Urinary bladder (tissue), 4 donors: ENCODE results near the gene PLD1. TPM values are rescaled to one million over a fixed set of nuclear protein-coding genes. Genes with fewer than 3 reads are reported as not detected.
"Not testable (repeated sequence)": the region's sequence is repeated elsewhere in the genome, so short reads cannot be mapped to it uniquely, and the experiment has no call there.

Experiments
- DNase-seq: peaks from one replicate; pipeline ENCODE4 v3.0.0-alpha.2; 2015; ENCODE audit errors: extremely low spot score
- H3K27ac ChIP-seq: one replicate; pipeline ENCODE4 v1.5.1; 2013; ENCODE audit warnings: low read depth, mild to moderate bottlenecking, moderate library complexity
- H3K36me3 ChIP-seq: one replicate; pipeline ENCODE4 v1.6.1; 2013; ENCODE audit warnings: mild to moderate bottlenecking, moderate library complexity; ENCODE audit not compliant: insufficient read depth
- H3K4me1 ChIP-seq: one replicate; pipeline ENCODE4 v1.6.1; 2013; ENCODE audit warnings: mild to moderate bottlenecking, moderate library complexity; ENCODE audit not compliant: insufficient read depth
- H3K4me3 ChIP-seq: one replicate; pipeline ENCODE4 v1.5.1; 2013; ENCODE audit warnings: low read depth, low read length
- WGBS: extraction: QIAGEN DNeasy Blood & Tissue Kit; methylation state at CpG from one replicate; pipeline ENCODE4 v1.1.7; 2013; 5-methylcytosine and 5-hydroxymethylcytosine counted together
- polyA plus RNA-seq: library from polyadenylated mRNA; stranded (reverse); fragments of 200-250 nt; gene quantifications from one replicate; pipeline ENCODE4 v1.2.3, GENCODE V29; 2013
- total RNA-seq: library from RNA; depleted of rRNA; stranded (reverse); fragments of >200 nt; gene quantifications from one replicate; pipeline ENCODE4 v1.2.3, GENCODE V29; 2014
- donor health status: healthy with polysubstance abuse.
- donor health status: healthy.

The PLD1 gene
- total and polyA plus RNA-seq, 2 donors = 3.5 to 43.3 TPM

GRCh38 chr3:171565481-171566058 is 244.7 kb downstream of the PLD1 start:
- Histone ChIP-seq H3K27ac (no peak overlapping the region), H3K4me1 (no peaks in the 10 kb centered on the region), H3K4me3 (no peak overlapping the region), H3K36me3 (no peaks in the 10 kb centered on the region)
- DNase-seq = no peak
- 81% methylated on average over 2 of the region's 2 CpGs for WGBS

- Histone ChIP-seq H3K4me3 (no peak overlapping the region), H3K36me3 (no peaks in the 10 kb centered on the region), H3K4me1 (no peaks in the 10 kb centered on the region), H3K27ac (no peak overlapping the region)
- 79% methylated on average over 6 of the region's 6 CpGs for WGBS
- no peak for DNase-seq
These were observed 245.4 kb downstream of the PLD1 start for GRCh38 chr3:171564748-171565480.

- no peak overlapping the region for H3K27ac ChIP-seq
- 92% methylated on average over 6 of the region's 6 CpGs for WGBS
- H3K4me1 ChIP-seq = no peaks in the 10 kb centered on the region
- no peak for DNase-seq
- no peak overlapping the region for H3K4me3 ChIP-seq
- no peaks in the 10 kb centered on the region for H3K36me3 ChIP-seq
These were observed 247.0 kb downstream of the PLD1 start for GRCh38 chr3:171563298-171563697.

- H3K36me3 ChIP-seq, DNase-seq, H3K4me1 ChIP-seq, H3K27ac ChIP-seq, H3K4me3 ChIP-seq: not testable (repeated sequence)
- 96% methylated on average over 1 of the region's 1 CpG for WGBS
These were observed 247.8 kb downstream of the PLD1 start for GRCh38 chr3:171562459-171562858.

- DNase-seq = no peak
- Histone ChIP-seq H3K4me3 (no peak overlapping the region), H3K27ac (no peak overlapping the region), H3K36me3 (no peaks in the 10 kb centered on the region), H3K4me1 (no peaks in the 10 kb centered on the region)
- 95% methylated on average over 5 of the region's 5 CpGs for WGBS
These were observed 248.5 kb downstream of the PLD1 start for GRCh38 chr3:171561596-171562323.

GRCh38 chr3:171559586-171559985 is 250.7 kb downstream of the PLD1 start:
- Histone ChIP-seq H3K4me1 (no peaks in the 10 kb centered on the region), H3K4me3 (no peak overlapping the region), H3K36me3 (no peaks in the 10 kb centered on the region), H3K27ac (no peak overlapping the region)
- 63% methylated on average over 7 of the region's 7 CpGs for WGBS
- no peak for DNase-seq

- Histone ChIP-seq H3K36me3 (no peaks in the 10 kb centered on the region), H3K27ac (no peak overlapping the region), H3K4me3 (no peak overlapping the region), H3K4me1 (no peaks in the 10 kb centered on the region)
- DNase-seq = no peak
- WGBS = 93% methylated on average over 3 of the region's 3 CpGs
These were observed 252.0 kb downstream of the PLD1 start for GRCh38 chr3:171558188-171558696.

- no peak overlapping the region for H3K4me3 ChIP-seq
- H3K4me1 ChIP-seq = no peaks in the 10 kb centered on the region
- H3K36me3 ChIP-seq = no peaks in the 10 kb centered on the region
- no peak for DNase-seq
- no peak overlapping the region for H3K27ac ChIP-seq
These were observed 253.1 kb downstream of the PLD1 start for GRCh38 chr3:171557173-171557572.

- 82% methylated on average over 4 of the region's 4 CpGs for WGBS
- Histone ChIP-seq H3K36me3 (no peaks in the 10 kb centered on the region), H3K27ac (no peak overlapping the region), H3K4me3 (no peak overlapping the region), H3K4me1 (no peaks in the 10 kb centered on the region)
- no peak for DNase-seq
These were observed 253.6 kb downstream of the PLD1 start for GRCh38 chr3:171556574-171557145.

- DNase-seq = no peak
- Histone ChIP-seq H3K36me3 (no peaks in the 10 kb centered on the region), H3K4me1 (no peaks in the 10 kb centered on the region), H3K27ac (no peak overlapping the region), H3K4me3 (no peak overlapping the region)
- 40% methylated on average over 5 of the region's 5 CpGs for WGBS
These were observed 254.1 kb downstream of the PLD1 start for GRCh38 chr3:171556148-171556547.

GRCh38 chr3:171553086-171553485 is 257.2 kb downstream of the PLD1 start:
- no peak for DNase-seq
- no peak overlapping the region for H3K4me3 ChIP-seq
- no peak overlapping the region for H3K27ac ChIP-seq
- H3K4me1 ChIP-seq = no peaks in the 10 kb centered on the region
- WGBS = 83% methylated on average over 2 of the region's 2 CpGs
- H3K36me3 ChIP-seq = no peaks in the 10 kb centered on the region

- Histone ChIP-seq H3K4me3 (no peak overlapping the region), H3K36me3 (no peaks in the 10 kb centered on the region), H3K4me1 (no peaks in the 10 kb centered on the region), H3K27ac (no peak overlapping the region)
- WGBS = 92% methylated on average over 1 of the region's 1 CpG
- no peak for DNase-seq
These were observed 257.8 kb downstream of the PLD1 start for GRCh38 chr3:171552531-171552930.

- DNase-seq = no peak
- Histone ChIP-seq H3K4me1 (no peaks in the 10 kb centered on the region), H3K4me3 (no peak overlapping the region), H3K27ac (no peak overlapping the region), H3K36me3 (no peaks in the 10 kb centered on the region)
- WGBS = 85% methylated on average over 1 of the region's 1 CpG
These were observed 259.0 kb downstream of the PLD1 start for GRCh38 chr3:171551296-171551695.
